GM12875 (cell line): Measurements from ENCODE around the gene LTA4H.

Source experiments
- H3K4me3 ChIP-seq: one replicate; pipeline ENCODE4 v1.5.1; 2011; ENCODE audit warnings: low read depth, low read length, control low read depth
- CTCF ChIP-seq: IDR thresholded peaks from 2 replicates; pipeline ENCODE4 v1.5.1; 2011; ENCODE audit warnings: low read depth, mild to moderate bottlenecking, control low read depth, inconsistent platforms, low read length, moderate library complexity, borderline replicate concordance; ENCODE audit not compliant: insufficient read depth

The LTA4H gene

GRCh38 chr12:95967301-95967700, 68.1 kb downstream of the LTA4H start:
- H3K4me3 ChIP-seq = no peak overlapping the region
- TF ChIP-seq CTCF = no peak

- TF ChIP-seq CTCF = no peak
- no peak overlapping the region for H3K4me3 ChIP-seq
Measured at GRCh38 chr12:95966287-95966870, 69.0 kb downstream of the LTA4H start.

- no peak overlapping the region for H3K4me3 ChIP-seq
- no peak for TF ChIP-seq CTCF
Measured at GRCh38 chr12:95963096-95963495, 72.3 kb downstream of the LTA4H start.

GRCh38 chr12:95962222-95962621, 73.2 kb downstream of the LTA4H start:
- no peak for TF ChIP-seq CTCF
- H3K4me3 ChIP-seq = no peak overlapping the region

GRCh38 chr12:95960241-95960640, 75.1 kb downstream of the LTA4H start:
- H3K4me3 ChIP-seq = no peak overlapping the region
- TF ChIP-seq CTCF = no peak

GRCh38 chr12:95959107-95959506, 76.3 kb downstream of the LTA4H start:
- H3K4me3 ChIP-seq = no peak overlapping the region
- no peak for TF ChIP-seq CTCF

GRCh38 chr12:95956557-95957145, 78.7 kb downstream of the LTA4H start:
- no peak for TF ChIP-seq CTCF
- H3K4me3 ChIP-seq = no peak overlapping the region
